ENCODE results near the gene ATP6V1E1.
"Not testable (repeated sequence)": the region's sequence is repeated elsewhere in the genome, so short reads cannot be mapped to it uniquely, and the experiment has no call there.

DNA sequence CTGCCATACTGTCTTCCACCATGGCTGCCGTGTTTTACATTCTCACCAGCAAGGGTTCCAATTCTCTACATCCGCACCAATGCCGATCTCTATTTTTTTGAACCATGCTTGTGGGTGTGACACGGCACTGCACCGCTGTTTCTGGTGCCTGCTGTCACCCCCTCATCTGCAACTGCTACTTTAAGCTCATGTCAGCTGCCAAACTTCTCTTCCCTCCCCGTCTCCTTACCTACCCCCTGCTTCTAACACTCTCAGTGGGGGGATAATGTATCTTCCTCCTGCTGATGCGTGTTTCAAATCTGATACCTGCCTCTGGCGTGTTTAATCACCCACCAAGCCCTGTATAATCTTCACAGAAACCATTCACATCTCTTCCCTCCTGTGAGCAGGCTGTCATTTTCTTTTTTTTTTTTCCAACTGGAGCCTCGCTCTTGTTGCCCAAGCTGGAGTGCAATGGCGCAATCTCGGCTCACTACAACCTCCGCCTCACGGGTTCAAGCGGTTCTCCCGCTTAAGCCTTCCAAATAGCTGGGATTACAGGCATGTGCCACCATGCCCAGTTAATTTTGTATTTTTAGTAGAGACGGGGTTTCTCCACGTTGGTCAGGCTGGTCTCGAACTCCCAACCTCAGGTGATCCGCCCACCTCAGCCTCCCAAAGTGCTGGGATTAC is 62.4 kb downstream of the ATP6V1E1 start:
- not testable (repeated sequence) for TF ChIP-seq EP300 (IDR thresholded peaks at IDR 0.05)
- TF ChIP-seq, protein P1, sequence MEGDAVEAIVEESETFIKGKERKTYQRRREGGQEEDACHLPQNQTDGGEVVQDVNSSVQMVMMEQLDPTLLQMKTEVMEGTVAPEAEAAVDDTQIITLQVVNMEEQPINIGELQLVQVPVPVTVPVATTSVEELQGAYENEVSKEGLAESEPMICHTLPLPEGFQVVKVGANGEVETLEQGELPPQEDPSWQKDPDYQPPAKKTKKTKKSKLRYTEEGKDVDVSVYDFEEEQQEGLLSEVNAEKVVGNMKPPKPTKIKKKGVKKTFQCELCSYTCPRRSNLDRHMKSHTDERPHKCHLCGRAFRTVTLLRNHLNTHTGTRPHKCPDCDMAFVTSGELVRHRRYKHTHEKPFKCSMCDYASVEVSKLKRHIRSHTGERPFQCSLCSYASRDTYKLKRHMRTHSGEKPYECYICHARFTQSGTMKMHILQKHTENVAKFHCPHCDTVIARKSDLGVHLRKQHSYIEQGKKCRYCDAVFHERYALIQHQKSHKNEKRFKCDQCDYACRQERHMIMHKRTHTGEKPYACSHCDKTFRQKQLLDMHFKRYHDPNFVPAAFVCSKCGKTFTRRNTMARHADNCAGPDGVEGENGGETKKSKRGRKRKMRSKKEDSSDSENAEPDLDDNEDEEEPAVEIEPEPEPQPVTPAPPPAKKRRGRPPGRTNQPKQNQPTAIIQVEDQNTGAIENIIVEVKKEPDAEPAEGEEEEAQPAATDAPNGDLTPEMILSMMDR (IDR thresholded peaks at IDR 0.05): not testable (repeated sequence)

All from ovary (tissue), 3 donors.